Measurements from ENCODE around the gene PMEPA1.

Gene PMEPA1

GRCh38 chr20:57711311-57711712, 1.5 kb upstream of the PMEPA1 start:
- DNase-seq = no peak

- DNase-seq = no peak
Measured at GRCh38 chr20:57710841-57711240, 1.0 kb upstream of the PMEPA1 start.

- DNase-seq = no peak
Measured at GRCh38 chr20:57708694-57709673, 831 bp downstream of the PMEPA1 start.

GRCh38 chr20:57707849-57708693, 1.7 kb downstream of the PMEPA1 start:
- DNase-seq = no peak

GRCh38 chr20:57707320-57707719, 2.5 kb downstream of the PMEPA1 start:
- no peak for DNase-seq

- no peak for DNase-seq
Measured at GRCh38 chr20:57705127-57705899, 4.5 kb downstream of the PMEPA1 start.

- no peak for DNase-seq
Measured at GRCh38 chr20:57704245-57704644, 5.6 kb downstream of the PMEPA1 start.

- no peak for DNase-seq
Measured at GRCh38 chr20:57703013-57703412, 6.8 kb downstream of the PMEPA1 start.

GRCh38 chr20:57702521-57702920, 7.3 kb downstream of the PMEPA1 start:
- no peak for DNase-seq

- DNase-seq = no peak
Measured at GRCh38 chr20:57702091-57702490, 7.7 kb downstream of the PMEPA1 start.

- no peak for DNase-seq
Measured at GRCh38 chr20:57701651-57702050, 8.2 kb downstream of the PMEPA1 start.

GRCh38 chr20:57701090-57701489, 8.7 kb downstream of the PMEPA1 start:
- DNase-seq = no peak

GRCh38 chr20:57699395-57699794, 10.4 kb downstream of the PMEPA1 start:
- DNase-seq = no peak

- DNase-seq = no peak
Measured at GRCh38 chr20:57698867-57699275, 10.9 kb downstream of the PMEPA1 start.

- DNase-seq = peak; percentile 77
Measured at GRCh38 chr20:57698116-57698866, 11.5 kb downstream of the PMEPA1 start.

- no peak for DNase-seq
Measured at GRCh38 chr20:57697543-57697942, 12.3 kb downstream of the PMEPA1 start.

- DNase-seq = no peak
Measured at GRCh38 chr20:57696401-57696961, 13.3 kb downstream of the PMEPA1 start.

GRCh38 chr20:57695940-57696339, 13.9 kb downstream of the PMEPA1 start:
- DNase-seq = no peak

GRCh38 chr20:57695012-57695411, 14.8 kb downstream of the PMEPA1 start:
- no peak for DNase-seq

- no peak for DNase-seq
Measured at GRCh38 chr20:57694481-57694880, 15.3 kb downstream of the PMEPA1 start.

- DNase-seq = no peak
Measured at GRCh38 chr20:57693670-57694329, 16.0 kb downstream of the PMEPA1 start.
